ENCODE measurements around the gene DDOST.
"Not testable (repeated sequence)": the region's sequence is repeated elsewhere in the genome, so short reads cannot be mapped to it uniquely, and the experiment has no call there.

DDOST gene

DNA sequence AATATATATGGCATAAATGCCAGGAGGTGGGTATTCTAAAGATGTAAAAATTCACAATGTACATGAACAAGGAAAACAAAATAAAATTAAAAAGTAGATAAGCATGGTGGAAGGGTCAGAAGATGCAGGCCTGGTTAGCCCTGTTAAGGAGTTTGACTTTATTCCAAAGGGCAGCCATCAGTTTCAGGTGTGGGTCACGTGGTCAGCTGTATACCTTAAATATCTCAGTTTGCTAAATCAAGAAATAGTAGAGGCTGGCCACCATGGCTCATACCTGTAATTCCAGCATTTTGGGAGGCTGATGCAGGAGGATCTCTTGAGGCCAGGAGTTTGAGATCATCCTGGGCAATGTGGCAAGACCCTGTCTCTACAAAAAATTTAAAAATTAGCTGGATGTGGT, 36.5 kb downstream of the DDOST start:
- H2AFZ ChIP-seq (ENCODE audit: low read depth, low read length) = no peak overlapping the region

DNA sequence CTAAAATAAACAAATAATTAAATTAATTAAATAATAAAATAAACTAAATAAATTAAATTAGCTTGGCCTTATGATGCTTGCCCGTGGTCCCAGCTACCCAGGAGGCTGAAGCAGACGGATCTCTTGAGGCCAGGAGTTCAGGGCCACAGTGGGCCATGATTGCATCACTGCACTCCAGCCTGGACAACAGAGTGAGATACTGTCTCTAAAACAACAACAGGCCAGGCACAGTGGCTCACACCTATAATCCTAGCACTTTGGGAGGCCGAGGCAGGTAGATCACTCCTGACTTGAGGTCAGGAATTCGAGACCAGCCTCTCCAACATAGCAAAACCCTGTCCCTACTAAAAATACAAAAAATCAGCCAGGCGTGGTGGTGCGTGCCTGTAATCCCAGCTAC, 40.2 kb downstream of the DDOST start:
- Histone ChIP-seq H3K4me3 (ENCODE audit: low read length) (no peak overlapping the region), H3K27me3 (ENCODE audit: insufficient read depth, low read length) (peaks cover 13% of the 10 kb centered on the region), H2AFZ (ENCODE audit: low read depth, low read length) (no peak overlapping the region), H3K9me3 (ENCODE audit: low read length) (no peaks in the 10 kb centered on the region), H3K4me1 (ENCODE audit: insufficient read depth, low read length) (no peaks in the 10 kb centered on the region), H3K36me3 (ENCODE audit: insufficient read depth, low read length) (no peaks in the 10 kb centered on the region)

More for the DNA sequence above, 36.5 kb downstream of the DDOST start:
- H3K27me3 ChIP-seq (ENCODE audit: insufficient read depth, low read length) = peaks cover 3% of the 10 kb centered on the region
- no peaks in the 10 kb centered on the region for H3K36me3 ChIP-seq (ENCODE audit: insufficient read depth, low read length)
- no peaks in the 10 kb centered on the region for H3K9me3 ChIP-seq (ENCODE audit: low read length)
- peaks cover 11% of the 10 kb centered on the region for H3K4me1 ChIP-seq (ENCODE audit: insufficient read depth, low read length)
- H3K4me3 ChIP-seq (ENCODE audit: low read length) = no peak overlapping the region

DNA sequence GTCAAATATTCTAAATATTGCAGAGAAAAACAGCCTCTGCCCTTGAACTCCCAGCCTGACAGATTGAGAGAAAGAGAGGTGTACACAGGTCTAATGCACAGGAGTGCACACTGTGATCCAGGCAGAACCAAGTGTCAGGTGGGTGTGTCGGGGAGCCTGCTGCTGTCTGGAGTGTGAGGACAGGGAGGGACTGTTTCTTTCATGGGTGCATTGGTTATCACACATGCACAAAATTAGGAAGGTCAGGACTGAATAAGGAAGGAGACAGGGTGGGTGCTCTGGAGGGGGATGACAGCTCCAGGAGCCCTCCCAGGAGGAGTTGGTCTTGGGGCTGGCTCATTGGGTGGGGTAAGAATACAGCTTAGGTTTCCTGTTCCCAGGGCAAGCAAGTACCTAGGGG, 41.2 kb downstream of the DDOST start:
- no peak overlapping the region for H3K4me3 ChIP-seq (ENCODE audit: low read length)
- no peaks in the 10 kb centered on the region for H3K4me1 ChIP-seq (ENCODE audit: insufficient read depth, low read length)
- no peak overlapping the region for H2AFZ ChIP-seq (ENCODE audit: low read depth, low read length)
- peaks cover 13% of the 10 kb centered on the region for H3K27me3 ChIP-seq (ENCODE audit: insufficient read depth, low read length)
- H3K9me3 ChIP-seq (ENCODE audit: low read length) = no peaks in the 10 kb centered on the region
- H3K36me3 ChIP-seq (ENCODE audit: insufficient read depth, low read length) = no peaks in the 10 kb centered on the region

DNA sequence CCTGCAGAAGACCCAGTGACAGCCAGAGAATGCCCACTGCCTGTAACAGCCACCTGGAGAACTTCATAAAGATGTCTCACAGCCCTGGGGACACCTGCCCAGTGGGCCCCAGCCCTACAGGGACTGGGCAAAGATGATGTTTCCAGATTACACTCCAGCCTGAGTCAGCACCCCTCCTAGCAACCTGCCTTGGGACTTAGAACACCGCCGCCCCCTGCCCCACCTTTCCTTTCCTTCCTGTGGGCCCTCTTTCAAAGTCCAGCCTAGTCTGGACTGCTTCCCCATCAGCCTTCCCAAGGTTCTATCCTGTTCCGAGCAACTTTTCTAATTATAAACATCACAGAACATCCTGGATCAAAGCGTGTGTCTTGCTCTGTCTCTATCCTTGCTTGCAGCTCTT, 42.6 kb downstream of the DDOST start:
- Histone ChIP-seq H3K9me3 (ENCODE audit: low read length) (no peaks in the 10 kb centered on the region), H3K27me3 (ENCODE audit: insufficient read depth, low read length) (peaks cover 16% of the 10 kb centered on the region), H3K36me3 (ENCODE audit: insufficient read depth, low read length) (no peaks in the 10 kb centered on the region), H2AFZ (ENCODE audit: low read depth, low read length) (no peak overlapping the region), H3K4me1 (ENCODE audit: insufficient read depth, low read length) (no peaks in the 10 kb centered on the region), H3K4me3 (ENCODE audit: low read length) (no peak overlapping the region)

DNA sequence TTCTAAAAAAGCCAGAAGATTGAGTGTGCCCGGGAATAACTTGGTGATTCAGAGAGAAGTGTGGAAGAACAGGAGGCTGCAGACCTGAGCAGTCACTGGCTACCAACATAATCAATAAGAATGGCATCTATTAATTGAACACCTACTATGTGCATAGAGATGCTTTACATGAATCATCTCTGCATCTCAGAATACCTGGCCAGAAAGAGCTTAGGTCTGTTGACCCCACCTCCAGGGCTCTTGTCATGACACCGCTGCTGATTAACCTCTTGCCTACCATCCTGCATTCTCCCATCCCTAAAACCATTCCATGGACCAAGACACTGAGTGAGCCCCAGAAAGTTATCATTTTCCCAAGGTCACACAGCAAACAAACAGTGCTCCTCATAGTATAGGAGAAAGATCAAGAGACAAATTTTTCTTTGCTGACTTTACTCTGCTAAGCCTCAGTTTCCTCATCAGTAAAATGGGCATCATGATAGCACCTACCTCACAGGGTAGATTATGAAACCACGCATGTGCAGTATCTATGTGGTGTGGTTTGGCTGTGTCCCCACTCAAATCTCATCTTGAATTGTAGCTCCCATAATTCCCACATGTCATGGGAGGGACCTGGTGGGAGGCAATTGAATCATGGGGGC, 44.2 kb downstream of the DDOST start:
- Histone ChIP-seq H3K4me1 (ENCODE audit: insufficient read depth, low read length) (no peaks in the 10 kb centered on the region), H2AFZ (ENCODE audit: low read depth, low read length) (no peak overlapping the region), H3K4me3 (ENCODE audit: low read length) (no peak overlapping the region), H3K9me3 (ENCODE audit: low read length) (no peaks in the 10 kb centered on the region), H3K27me3 (ENCODE audit: insufficient read depth, low read length) (peaks cover 16% of the 10 kb centered on the region), H3K36me3 (ENCODE audit: insufficient read depth, low read length) (no peaks in the 10 kb centered on the region)

DNA sequence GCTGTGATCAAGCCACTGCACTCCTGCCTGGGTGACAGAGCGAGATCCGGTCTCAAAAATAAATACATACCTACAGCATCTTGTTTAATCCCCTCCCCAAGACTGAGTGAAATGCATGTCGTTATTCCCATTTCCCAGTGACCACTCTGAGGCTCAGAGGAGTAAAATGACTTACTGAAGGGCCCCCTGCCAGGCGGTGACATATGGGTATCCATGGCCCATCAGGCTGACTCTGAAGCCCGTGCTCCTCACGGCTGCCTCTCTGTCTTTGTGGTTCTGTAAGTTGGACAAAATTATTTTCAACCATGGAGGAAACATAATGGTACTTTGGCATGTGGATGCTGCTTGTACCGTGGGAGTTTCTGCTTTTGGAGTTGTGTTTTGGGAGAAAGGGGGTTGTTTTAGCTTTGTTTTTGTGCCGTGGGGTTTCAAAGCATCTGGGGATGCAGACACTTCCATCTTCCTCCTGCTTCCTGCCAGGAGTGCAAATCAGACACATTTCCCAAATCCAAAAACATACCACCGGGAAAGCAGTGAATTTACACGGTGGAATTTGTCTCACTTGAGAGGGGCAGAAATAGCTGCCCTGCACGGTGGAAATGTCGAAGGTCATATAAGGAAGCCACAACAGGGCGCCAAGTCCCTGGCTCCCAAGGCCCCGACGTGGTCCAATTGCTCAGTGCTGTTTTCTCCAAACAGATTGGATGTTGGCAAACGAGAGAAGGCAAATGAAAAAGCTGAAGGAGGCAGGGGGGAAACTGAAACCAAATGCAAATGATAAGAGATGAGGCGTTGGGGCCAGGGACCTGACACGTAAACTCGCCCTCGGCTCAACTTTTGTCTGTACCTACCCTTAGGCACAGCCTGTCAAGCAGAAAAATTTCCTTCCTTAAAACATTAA, 45.0 kb downstream of the DDOST start:
- no peak overlapping the region for H3K4me3 ChIP-seq (ENCODE audit: low read length)
- no peaks in the 10 kb centered on the region for H3K4me1 ChIP-seq (ENCODE audit: insufficient read depth, low read length)
- H3K36me3 ChIP-seq (ENCODE audit: insufficient read depth, low read length) = no peaks in the 10 kb centered on the region
- H2AFZ ChIP-seq (ENCODE audit: low read depth, low read length) = no peak overlapping the region
- H3K9me3 ChIP-seq (ENCODE audit: low read length) = no peaks in the 10 kb centered on the region
- peaks cover 16% of the 10 kb centered on the region for H3K27me3 ChIP-seq (ENCODE audit: insufficient read depth, low read length)

DNA sequence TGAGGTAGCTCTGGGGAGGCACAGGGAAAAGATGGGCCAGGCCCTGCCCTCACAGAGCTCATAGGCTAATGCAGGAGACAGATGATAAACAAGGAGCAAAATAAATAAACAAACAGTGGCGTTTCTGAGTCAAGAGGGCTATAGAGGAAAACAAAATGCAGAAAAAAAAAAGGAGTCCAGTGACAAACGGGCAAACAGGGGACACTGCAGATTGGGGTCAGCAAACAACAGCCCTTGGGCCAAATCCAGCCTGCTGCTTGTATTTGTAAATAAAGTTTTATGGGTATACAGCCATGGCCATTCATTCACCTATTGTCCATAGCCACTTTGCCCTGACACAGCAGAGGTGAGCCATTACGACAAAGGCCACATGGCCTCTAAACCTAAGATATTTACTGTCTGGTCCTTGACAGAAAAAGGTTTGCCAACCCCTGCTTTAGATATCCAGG, 47.0 kb downstream of the DDOST start:
- Histone ChIP-seq H3K4me1 (ENCODE audit: insufficient read depth, low read length) (peaks cover 3% of the 10 kb centered on the region), H3K9me3 (ENCODE audit: low read length) (no peaks in the 10 kb centered on the region), H3K27me3 (ENCODE audit: insufficient read depth, low read length) (peaks cover 17% of the 10 kb centered on the region), H3K36me3 (ENCODE audit: insufficient read depth, low read length) (no peaks in the 10 kb centered on the region), H3K4me3 (ENCODE audit: low read length) (no peak overlapping the region), H2AFZ (ENCODE audit: low read depth, low read length) (no peak overlapping the region)

DNA sequence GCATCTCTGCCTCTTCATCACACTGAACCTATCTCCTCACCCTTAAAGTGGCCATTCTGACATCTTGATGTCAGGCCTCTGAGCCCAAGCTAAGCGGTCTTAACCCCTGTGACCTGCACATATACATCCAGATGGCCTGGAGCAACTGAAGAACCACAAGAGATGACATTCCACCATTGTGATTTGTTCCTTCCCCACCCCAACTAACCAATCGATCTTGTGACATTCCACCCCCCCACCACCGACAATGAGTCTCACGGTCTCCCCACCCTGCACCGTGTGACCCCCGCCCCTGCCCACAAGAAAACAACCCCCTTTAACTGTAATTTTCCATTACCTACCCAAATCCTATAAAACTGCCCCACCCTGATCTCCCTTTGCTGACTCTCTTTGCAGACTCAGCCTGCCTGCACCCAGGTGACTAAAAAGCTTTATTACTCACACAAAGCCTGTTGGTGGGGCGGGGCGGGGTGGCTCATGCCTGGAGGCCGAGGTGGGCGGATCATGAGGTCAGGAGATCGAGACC, 48.9 kb downstream of the DDOST start:
- Histone ChIP-seq H3K4me3 (ENCODE audit: low read length) (no peak overlapping the region), H3K9me3 (ENCODE audit: low read length) (no peaks in the 10 kb centered on the region), H2AFZ (ENCODE audit: low read depth, low read length) (no peak overlapping the region), H3K36me3 (ENCODE audit: insufficient read depth, low read length) (no peaks in the 10 kb centered on the region), H3K4me1 (ENCODE audit: insufficient read depth, low read length) (peaks cover 3% of the 10 kb centered on the region), H3K27me3 (ENCODE audit: insufficient read depth, low read length) (peaks cover 15% of the 10 kb centered on the region)

DNA sequence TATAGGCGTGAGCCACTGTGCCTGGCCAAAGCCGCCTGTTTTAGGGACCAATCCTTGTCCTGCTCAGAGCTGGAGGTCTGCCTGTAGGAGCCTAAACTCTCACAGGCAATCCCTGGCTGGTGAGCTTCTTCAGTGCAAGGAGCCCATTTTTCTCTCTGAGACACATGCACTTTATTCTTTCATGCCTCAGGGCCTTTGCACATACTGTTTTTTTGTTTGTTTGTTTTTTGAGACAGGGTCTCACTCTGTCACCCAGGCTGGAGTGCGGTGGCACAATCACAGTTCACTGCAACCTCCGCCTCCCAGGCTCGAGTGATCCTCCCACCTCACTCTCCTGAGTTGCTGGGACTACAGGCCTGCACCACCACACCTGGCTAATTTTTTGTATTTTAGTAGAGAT, 49.5 kb downstream of the DDOST start:
- Histone ChIP-seq H3K4me3 (ENCODE audit: low read length) (no peak overlapping the region), H3K36me3 (ENCODE audit: insufficient read depth, low read length) (no peaks in the 10 kb centered on the region), H2AFZ (ENCODE audit: low read depth, low read length) (no peak overlapping the region), H3K9me3 (ENCODE audit: low read length) (no peaks in the 10 kb centered on the region), H3K4me1 (ENCODE audit: insufficient read depth, low read length) (peaks cover 3% of the 10 kb centered on the region), H3K27me3 (ENCODE audit: insufficient read depth, low read length) (peaks cover 15% of the 10 kb centered on the region)

DNA sequence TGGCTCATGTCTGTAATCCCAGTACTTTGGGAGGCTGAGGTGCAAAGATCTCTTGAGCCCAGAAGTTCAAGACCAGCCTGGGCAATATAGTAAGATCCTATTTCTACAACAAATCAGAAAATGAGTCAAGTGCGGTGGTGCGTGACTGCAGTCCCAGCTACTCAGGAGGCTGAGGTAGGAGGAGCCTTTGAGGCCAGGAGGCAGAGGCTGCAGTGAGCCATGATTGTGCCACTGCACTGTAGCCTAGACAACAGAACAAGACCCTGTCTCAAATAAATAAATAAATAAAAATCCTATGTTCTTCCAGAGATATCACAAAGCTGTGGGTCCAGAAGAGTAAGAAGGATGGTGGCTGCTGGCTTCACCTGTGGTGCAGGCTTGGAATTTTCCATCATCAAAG, 50.2 kb downstream of the DDOST start:
- Histone ChIP-seq H3K4me3 (ENCODE audit: low read length) (no peak overlapping the region), H3K4me1 (ENCODE audit: insufficient read depth, low read length) (peaks cover 3% of the 10 kb centered on the region), H3K27me3 (ENCODE audit: insufficient read depth, low read length) (peaks cover 15% of the 10 kb centered on the region), H3K9me3 (ENCODE audit: low read length) (no peaks in the 10 kb centered on the region), H3K36me3 (ENCODE audit: insufficient read depth, low read length) (no peaks in the 10 kb centered on the region), H2AFZ (ENCODE audit: low read depth, low read length) (no peak overlapping the region)

DNA sequence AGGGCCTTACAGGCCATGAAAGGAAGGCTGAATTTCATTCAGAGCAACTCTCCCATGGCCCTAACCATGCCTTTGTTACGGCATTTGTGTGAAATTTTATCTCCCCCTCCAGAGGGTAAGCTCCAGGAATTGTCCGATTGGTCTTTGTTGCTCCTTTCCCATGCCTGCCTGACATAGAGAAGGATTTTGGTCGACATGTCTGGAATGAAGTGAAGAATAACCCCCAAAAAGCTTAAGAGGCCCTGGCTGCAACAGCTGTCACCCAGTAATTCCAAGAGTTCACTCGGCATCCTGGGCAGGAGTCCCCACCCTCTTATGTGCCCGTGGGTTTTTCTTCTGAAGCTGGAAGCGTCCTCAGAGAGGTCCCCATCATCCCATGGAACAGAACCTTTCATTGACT, 51.6 kb downstream of the DDOST start:
- H2AFZ ChIP-seq (ENCODE audit: low read depth, low read length) = no peak overlapping the region
- peaks cover 15% of the 10 kb centered on the region for H3K27me3 ChIP-seq (ENCODE audit: insufficient read depth, low read length)
- no peaks in the 10 kb centered on the region for H3K9me3 ChIP-seq (ENCODE audit: low read length)
- H3K4me3 ChIP-seq (ENCODE audit: low read length) = no peak overlapping the region
- no peaks in the 10 kb centered on the region for H3K36me3 ChIP-seq (ENCODE audit: insufficient read depth, low read length)
- peaks cover 3% of the 10 kb centered on the region for H3K4me1 ChIP-seq (ENCODE audit: insufficient read depth, low read length)

DNA sequence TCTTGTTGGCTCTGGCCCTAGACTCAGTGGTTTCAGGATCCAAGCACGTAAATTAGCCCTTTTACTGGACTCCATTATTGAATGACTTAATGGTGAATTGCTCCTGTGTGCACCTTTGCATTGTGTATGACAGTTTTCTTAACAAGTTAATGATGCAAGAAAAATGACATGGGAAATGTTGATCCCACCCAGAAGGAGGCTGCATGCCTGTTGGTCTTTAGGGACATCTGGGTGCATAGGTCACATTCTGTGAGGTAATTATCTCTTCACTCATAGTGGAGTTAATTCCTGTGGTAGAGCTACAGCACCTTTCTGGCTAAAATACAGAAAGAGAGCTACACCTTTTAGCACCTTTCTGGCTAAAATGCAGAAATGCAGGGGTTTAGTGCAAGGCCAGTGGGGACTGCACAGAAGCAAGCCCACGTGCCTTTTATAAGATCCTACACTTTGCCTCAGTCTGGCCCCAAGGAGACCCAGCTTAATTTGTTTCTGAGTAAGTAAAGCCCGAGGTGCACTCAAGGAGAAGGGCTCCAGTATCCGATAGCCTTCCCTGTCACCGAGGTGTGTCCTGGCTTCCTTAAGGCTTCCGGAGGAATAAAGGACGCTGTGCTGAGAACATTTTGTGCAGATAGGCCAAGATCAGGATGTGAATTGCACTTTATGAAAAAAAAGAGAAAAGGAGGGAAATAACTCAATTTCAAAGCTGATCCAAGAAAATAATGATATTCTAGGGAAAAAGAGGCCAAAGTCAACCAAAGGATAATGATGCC, 54.2 kb downstream of the DDOST start:
- not testable (repeated sequence) for H3K9me3 ChIP-seq (ENCODE audit: low read length); H2AFZ ChIP-seq (ENCODE audit: low read depth, low read length); H3K36me3 ChIP-seq (ENCODE audit: insufficient read depth, low read length); H3K4me3 ChIP-seq (ENCODE audit: low read length); H3K4me1 ChIP-seq (ENCODE audit: insufficient read depth, low read length)
- H3K27me3 ChIP-seq (ENCODE audit: insufficient read depth, low read length) = peaks cover 12% of the 10 kb centered on the region

DNA sequence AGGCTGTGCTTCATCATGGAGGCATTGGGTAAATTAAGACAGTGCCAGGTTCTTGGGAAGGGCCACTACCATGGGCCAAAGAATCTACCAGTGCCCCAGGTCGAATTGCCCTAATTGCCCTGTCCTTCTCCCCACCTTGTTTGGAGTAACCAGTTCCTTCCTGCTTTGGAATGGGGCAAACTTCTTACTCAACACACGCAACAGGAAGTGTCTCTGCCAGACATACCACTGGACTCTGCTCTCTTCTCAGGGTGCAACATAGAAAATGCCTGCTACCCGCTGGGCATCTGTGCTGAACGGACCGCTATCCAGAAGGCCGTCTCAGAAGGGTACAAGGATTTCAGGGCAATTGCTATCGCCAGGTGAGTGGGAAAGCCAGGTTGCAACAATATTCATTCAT, 56.5 kb downstream of the DDOST start:
- Histone ChIP-seq H3K36me3 (ENCODE audit: insufficient read depth, low read length) (no peaks in the 10 kb centered on the region), H2AFZ (ENCODE audit: low read depth, low read length) (no peak overlapping the region), H3K4me3 (ENCODE audit: low read length) (no peak overlapping the region), H3K27me3 (ENCODE audit: insufficient read depth, low read length) (peaks cover 11% of the 10 kb centered on the region), H3K9me3 (ENCODE audit: low read length) (no peaks in the 10 kb centered on the region), H3K4me1 (ENCODE audit: insufficient read depth, low read length) (peaks cover 3% of the 10 kb centered on the region)
